KMS-11 (cell line): ENCODE results near the gene RHBDF2.

Experiments used
- H2AFZ ChIP-seq: fragments of 200-600 bp; sonication (generic); 2 replicates; pipeline ENCODE4 v1.6.1; 2016; ENCODE audit warnings: antibody characterized with exemption, mixed run types, low read depth
- H3K27ac ChIP-seq: fragments of 200-600 bp; sonication (generic); 2 replicates; pipeline ENCODE4 v1.6.1; 2016; ENCODE audit warnings: mild to moderate bottlenecking, mixed run types
- H3K27me3 ChIP-seq: fragments of 200-600 bp; sonication (generic); 2 replicates; pipeline ENCODE4 v1.6.1; 2017; ENCODE audit warnings: mild to moderate bottlenecking, low read depth, mixed run types, moderate library complexity; ENCODE audit not compliant: insufficient read depth
- H3K36me3 ChIP-seq: fragments of 200-600 bp; sonication (generic); 2 replicates; pipeline ENCODE4 v1.6.1; 2017; ENCODE audit warnings: mild to moderate bottlenecking, mixed run types; ENCODE audit not compliant: insufficient read depth
- H3K4me1 ChIP-seq: fragments of 200-600 bp; sonication (generic); 2 replicates; pipeline ENCODE4 v1.6.1; 2016; ENCODE audit warnings: mild to moderate bottlenecking, low read depth, mixed run types; ENCODE audit not compliant: poor library complexity, severe bottlenecking
- H3K4me2 ChIP-seq: fragments of 200-600 bp; sonication (generic); 2 replicates; pipeline ENCODE4 v1.7.0; 2016; ENCODE audit warnings: mild to moderate bottlenecking, mixed run types
- H3K4me3 ChIP-seq: fragments of 200-600 bp; sonication (generic); IDR thresholded peaks from 2 replicates; pipeline ENCODE4 v1.6.1; 2017; ENCODE audit warnings: low read depth, low read length, mixed read lengths; ENCODE audit not compliant: insufficient read depth
- H3K79me2 ChIP-seq: fragments of 200-600 bp; sonication (generic); 2 replicates; pipeline ENCODE4 v1.6.1; 2016; ENCODE audit warnings: low read depth, mixed run types; ENCODE audit not compliant: insufficient read depth
- H3K9ac ChIP-seq: fragments of 200-600 bp; sonication (generic); 2 replicates; pipeline ENCODE4 v1.6.1; 2016; ENCODE audit warnings: mild to moderate bottlenecking, mixed run types
- H4K20me1 ChIP-seq: fragments of 200-600 bp; sonication (generic); 2 replicates; pipeline ENCODE4 v1.6.1; 2016; ENCODE audit warnings: mild to moderate bottlenecking, mixed run types; ENCODE audit not compliant: insufficient read depth
- CTCF ChIP-seq: fragments of 200-600 bp; sonication (generic); conservative IDR thresholded peaks from 2 replicates; pipeline ENCODE4 v1.6.1; 2017; ENCODE audit warnings: low read depth, mild to moderate bottlenecking, antibody characterized with exemption, low read length, moderate library complexity, mixed read lengths

Gene RHBDF2

DNA sequence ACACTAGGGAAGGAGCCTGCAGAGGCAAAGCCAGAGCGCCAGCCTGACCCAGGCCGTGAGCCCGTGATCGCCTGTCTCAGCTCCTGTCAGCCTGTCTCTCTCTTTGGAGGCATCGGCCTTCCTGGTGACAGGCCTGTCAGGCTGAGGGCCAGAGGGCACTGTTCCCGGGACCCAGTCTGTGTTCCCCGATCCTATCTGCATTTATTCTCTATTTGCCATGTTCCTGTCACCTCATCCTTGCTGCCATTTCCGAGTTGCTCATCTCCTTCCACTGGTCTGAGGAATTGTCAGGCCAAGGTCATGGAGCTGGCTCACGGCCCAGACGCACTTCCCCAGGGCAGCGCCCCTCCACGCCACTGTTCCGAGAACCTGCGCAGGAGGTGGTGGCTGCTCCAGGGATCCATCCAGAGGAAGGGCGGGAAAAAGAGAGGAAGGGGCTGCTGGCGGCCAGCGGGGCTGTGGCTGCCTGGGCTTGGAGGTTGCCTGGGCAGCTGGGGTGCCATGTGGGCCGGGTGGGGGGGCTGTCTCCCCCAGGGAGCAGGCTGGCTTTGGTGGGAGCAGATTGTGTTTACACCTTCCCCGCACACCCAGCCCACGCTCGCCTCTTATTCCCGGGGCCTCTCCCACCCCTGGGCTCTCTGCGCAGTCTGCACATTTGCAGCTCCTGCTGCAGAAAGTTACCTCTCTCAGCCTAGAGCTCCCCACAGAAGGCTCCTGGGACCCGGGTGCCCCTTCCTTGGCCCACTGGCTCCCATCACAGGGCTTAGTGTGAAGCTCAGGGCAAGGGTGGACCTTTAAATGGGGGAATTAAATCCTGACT lies 43.5 kb upstream of the RHBDF2 start:
- Histone ChIP-seq H2AFZ (no peak overlapping the region), H3K4me2 (no peak overlapping the region), H4K20me1 (no peaks in the 10 kb centered on the region), H3K4me1 (no peaks in the 10 kb centered on the region), H3K27me3 (peaks cover 22% of the 10 kb centered on the region), H3K36me3 (no peaks in the 10 kb centered on the region), H3K27ac (no peak overlapping the region), H3K9ac (no peak overlapping the region), H3K4me3 (no peak overlapping the region), H3K79me2 (no peaks in the 10 kb centered on the region)
- TF ChIP-seq CTCF = no peak

GRCh38 chr17:76543826-76544545 lies 42.8 kb upstream of the RHBDF2 start:
- H4K20me1 ChIP-seq = no peaks in the 10 kb centered on the region

GRCh38 chr17:76543482-76543825 lies 42.2 kb upstream of the RHBDF2 start:
- no peak overlapping the region for H3K4me3 ChIP-seq
- no peak overlapping the region for H3K4me2 ChIP-seq
- H3K4me1 ChIP-seq = no peaks in the 10 kb centered on the region
- H3K9ac ChIP-seq = no peak overlapping the region
- no peaks in the 10 kb centered on the region for H3K36me3 ChIP-seq
- no peak overlapping the region for H2AFZ ChIP-seq
- H3K79me2 ChIP-seq = no peaks in the 10 kb centered on the region
- H3K27ac ChIP-seq = no peak overlapping the region
- no peak for TF ChIP-seq CTCF
- H4K20me1 ChIP-seq = no peaks in the 10 kb centered on the region
- peaks cover 31% of the 10 kb centered on the region for H3K27me3 ChIP-seq

More at GRCh38 chr17:76543826-76544545, 42.8 kb upstream of the RHBDF2 start:
- Histone ChIP-seq H3K9ac (no peak overlapping the region), H3K4me3 (no peak overlapping the region), H2AFZ (no peak overlapping the region), H3K27ac (no peak overlapping the region), H3K36me3 (no peaks in the 10 kb centered on the region), H3K4me1 (no peaks in the 10 kb centered on the region), H3K27me3 (peaks cover 30% of the 10 kb centered on the region), H3K79me2 (no peaks in the 10 kb centered on the region), H3K4me2 (no peak overlapping the region)
- TF ChIP-seq CTCF = no peak

- Histone ChIP-seq H3K27ac (no peak overlapping the region), H3K4me3 (no peak overlapping the region), H3K9ac (no peak overlapping the region)
These were observed 41.8 kb upstream of the RHBDF2 start for GRCh38 chr17:76542984-76543383.

More at GRCh38 chr17:76542984-76543383, 41.8 kb upstream of the RHBDF2 start:
- no peaks in the 10 kb centered on the region for H4K20me1 ChIP-seq
- H3K4me2 ChIP-seq = no peak overlapping the region
- H3K27me3 ChIP-seq = peaks cover 31% of the 10 kb centered on the region
- no peaks in the 10 kb centered on the region for H3K36me3 ChIP-seq
- H2AFZ ChIP-seq = no peak overlapping the region
- no peak for TF ChIP-seq CTCF
- no peaks in the 10 kb centered on the region for H3K4me1 ChIP-seq
- H3K79me2 ChIP-seq = no peaks in the 10 kb centered on the region
